GM19328 (cell line): ENCODE data around the gene CNPY1.

ENCODE experiments used
- ATAC-seq: cut with Tn5 transposase; IDR thresholded peaks from one replicate; pipeline ENCODE4 v1.9.1; 2021; ENCODE audit warnings: mild to moderate bottlenecking, moderate library complexity; ENCODE audit not compliant: unreplicated experiment

Gene CNPY1

GRCh38 chr7:155514296-155514695 is 32.1 kb downstream of the CNPY1 start:
- ATAC-seq: no peak

GRCh38 chr7:155513543-155514285 is 32.6 kb downstream of the CNPY1 start:
- no peak for ATAC-seq

GRCh38 chr7:155512246-155512887 is 34.0 kb downstream of the CNPY1 start:
- ATAC-seq: no peak

GRCh38 chr7:155511702-155511996 is 34.7 kb downstream of the CNPY1 start:
- ATAC-seq: no peak

GRCh38 chr7:155510975-155511701 is 35.2 kb downstream of the CNPY1 start:
- no peak for ATAC-seq

- ATAC-seq: no peak
Measured at GRCh38 chr7:155509725-155510551, 36.4 kb downstream of the CNPY1 start.

- no peak for ATAC-seq
Measured at GRCh38 chr7:155509359-155509724, 37.0 kb downstream of the CNPY1 start.

GRCh38 chr7:155508376-155509358 is 37.7 kb downstream of the CNPY1 start:
- no peak for ATAC-seq

- ATAC-seq: no peak
Measured at GRCh38 chr7:155507576-155507975, 38.8 kb downstream of the CNPY1 start.

- no peak for ATAC-seq
Measured at GRCh38 chr7:155506854-155507337, 39.5 kb downstream of the CNPY1 start.

GRCh38 chr7:155505422-155505793 is 41.0 kb downstream of the CNPY1 start:
- no peak for ATAC-seq

GRCh38 chr7:155497149-155497901 is 49.0 kb downstream of the CNPY1 start:
- ATAC-seq: no peak

GRCh38 chr7:155496267-155497005 is 49.9 kb downstream of the CNPY1 start:
- no peak for ATAC-seq

- no peak for ATAC-seq
Measured at GRCh38 chr7:155495440-155496248, 50.7 kb downstream of the CNPY1 start.

GRCh38 chr7:155494551-155494950 is 51.8 kb downstream of the CNPY1 start:
- ATAC-seq: no peak

GRCh38 chr7:155493744-155494538 is 52.4 kb downstream of the CNPY1 start:
- no peak for ATAC-seq

- ATAC-seq: no peak
Measured at GRCh38 chr7:155491812-155492211, 54.5 kb downstream of the CNPY1 start.
